D341Med (cell line): Measurements from ENCODE around the gene FOXD4L4.
"Not testable (repeated sequence)": the region's sequence is repeated elsewhere in the genome, so short reads cannot be mapped to it uniquely, and the experiment has no call there.

Source experiments
- DNase-seq: peaks from one replicate; pipeline ENCODE4 v3.0.0; 2012; ENCODE audit warnings: low spot score

FOXD4L4 gene

DNA sequence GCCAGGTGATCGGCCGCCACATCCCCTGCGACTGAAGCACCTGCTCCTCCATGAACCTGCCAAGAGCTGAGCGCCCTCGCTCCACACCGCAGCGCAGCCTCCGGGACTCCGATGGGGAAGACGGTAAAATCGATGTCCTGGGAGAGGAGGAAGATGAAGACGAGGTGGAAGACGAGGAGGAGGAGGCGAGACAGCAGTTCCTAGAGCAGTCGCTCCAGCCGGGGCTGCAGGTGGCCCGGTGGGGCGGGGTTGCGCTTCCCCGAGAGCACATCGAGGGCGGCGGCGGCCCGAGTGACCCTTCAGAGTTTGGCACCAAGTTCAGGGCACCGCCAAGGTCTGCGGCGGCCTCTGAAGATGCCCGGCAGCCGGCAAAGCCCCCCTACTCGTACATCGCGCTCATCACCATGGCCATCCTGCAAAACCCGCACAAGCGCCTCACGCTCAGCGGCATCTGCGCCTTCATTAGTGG, at the start of gene FOXD4L4:
FOXD4L4 (plus strand) TSS at position 51 of the 469 bp plus-strand sequence; CDS start at position 51, 0 bp downstream.
- not testable (repeated sequence) for DNase-seq

DNA sequence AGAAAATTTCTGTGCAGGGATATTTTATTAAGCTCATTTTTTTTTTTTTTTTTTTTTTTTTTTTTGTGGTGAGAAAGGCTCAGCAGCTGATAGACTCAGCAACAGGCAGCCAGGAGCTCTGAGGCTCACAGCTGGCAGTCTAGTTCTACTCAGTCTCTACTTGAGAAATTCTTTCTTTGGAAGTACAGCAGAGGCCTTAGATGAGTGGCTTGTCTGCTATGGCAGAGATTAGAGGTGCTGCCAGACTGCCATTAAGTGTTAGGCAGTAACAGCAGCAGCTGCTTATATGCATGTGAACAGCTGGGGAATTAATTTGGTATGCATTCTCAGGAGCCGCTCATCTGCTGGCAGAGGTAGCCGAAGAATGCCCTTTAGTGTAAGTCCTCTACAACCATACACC, 33.4 kb upstream of the FOXD4L4 start:
- DNase-seq: not testable (repeated sequence)

DNA sequence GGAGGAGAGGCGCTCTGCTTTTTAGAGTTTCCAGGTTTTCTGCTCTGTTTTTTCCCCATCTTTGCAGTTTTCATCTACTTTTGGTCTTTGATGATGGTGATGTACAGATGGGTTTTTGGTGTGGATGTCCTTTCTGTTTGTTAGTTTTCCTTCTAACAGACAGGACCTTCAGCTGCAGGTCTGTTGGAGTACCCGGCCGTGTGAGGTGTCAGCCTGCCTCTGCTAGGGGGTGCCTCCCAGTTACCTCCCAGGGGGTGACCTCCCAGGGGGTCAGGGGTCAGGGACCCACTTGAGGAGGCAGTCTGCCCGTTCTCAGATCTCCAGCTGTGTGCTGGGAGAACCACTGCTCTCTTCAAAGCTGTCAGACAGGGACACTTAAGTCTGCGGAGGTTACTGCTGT, 22.5 kb upstream of the FOXD4L4 start:
- DNase-seq: not testable (repeated sequence)

GRCh38 chr9:65738133-65738532, 1.2 kb downstream of the FOXD4L4 start:
- DNase-seq: not testable (repeated sequence)
